Neural progenitor cell (in vitro differentiated cells): ENCODE measurements around the gene CTDP1. TPM values are rescaled to one million over a fixed set of nuclear protein-coding genes. Genes with fewer than 3 reads are reported as not detected.

Source experiments
- DNase-seq: peaks from one replicate; pipeline ENCODE4 v3.0.0-alpha.2; 2016; ENCODE audit warnings: low spot score
- H2AFZ ChIP-seq: fragments of 200-600 bp; sonication (generic); replicated peaks from 2 replicates; pipeline ENCODE4 v1.6.1; 2016; ENCODE audit warnings: antibody characterized with exemption
- H3F3A ChIP-seq: fragments of 200-600 bp; sonication (generic); 2 replicates; pipeline ENCODE4 v1.6.1; 2016; ENCODE audit warnings: antibody characterized with exemption, low read depth
- H3K27ac ChIP-seq: fragments of 200-600 bp; sonication (generic); 2 replicates; pipeline ENCODE4 v1.5.1; 2016; ENCODE audit warnings: mild to moderate bottlenecking
- H3K27me3 ChIP-seq: fragments of 200-600 bp; sonication (generic); 2 replicates; pipeline ENCODE4 v1.6.1; 2016; ENCODE audit warnings: mild to moderate bottlenecking, moderate library complexity
- H3K36me3 ChIP-seq: fragments of 200-600 bp; sonication (generic); 2 replicates; pipeline ENCODE4 v1.5.1; 2016
- H3K4me1 ChIP-seq: fragments of 200-600 bp; sonication (generic); 2 replicates; pipeline ENCODE4 v1.6.1; 2016; ENCODE audit warnings: mixed run types
- H3K4me2 ChIP-seq: fragments of 200-600 bp; sonication (generic); 2 replicates; pipeline ENCODE4 v1.6.1; 2016
- H3K4me3 ChIP-seq: fragments of 200-600 bp; sonication (generic); 2 replicates; pipeline ENCODE4 v1.5.1; 2016
- H3K79me2 ChIP-seq: fragments of 200-600 bp; sonication (generic); 2 replicates; pipeline ENCODE4 v1.6.1; 2016; ENCODE audit warnings: low read depth
- H3K9ac ChIP-seq: fragments of 200-600 bp; sonication (generic); 2 replicates; pipeline ENCODE4 v1.6.1; 2016
- H3K9me3 ChIP-seq: fragments of 200-600 bp; sonication (generic); 2 replicates; pipeline ENCODE4 v1.5.1; 2016; ENCODE audit warnings: low read depth
- H4K20me1 ChIP-seq: fragments of 200-600 bp; sonication (generic); 2 replicates; pipeline ENCODE4 v1.6.1; 2016; ENCODE audit warnings: low read depth
- H3K27ac Mint-ChIP-seq: 3 replicates; pipeline ENCODE4 v1.8.0; 2021; ENCODE audit warnings: mixed read lengths
- H3K27me3 Mint-ChIP-seq: 2 replicates; pipeline ENCODE4 v1.8.0; 2022; ENCODE audit warnings: low read depth, mild to moderate bottlenecking, inconsistent platforms, moderate library complexity, mixed read lengths; ENCODE audit not compliant: insufficient read depth
- H3K36me3 Mint-ChIP-seq: 3 replicates; pipeline ENCODE4 v1.8.0; 2021; ENCODE audit warnings: mixed read lengths
- H3K4me1 Mint-ChIP-seq: 3 replicates; pipeline ENCODE4 v1.8.0; 2021; ENCODE audit warnings: mixed read lengths
- H3K4me3 Mint-ChIP-seq: 3 replicates; pipeline ENCODE4 v1.8.0; 2021; ENCODE audit warnings: mild to moderate bottlenecking, moderate library complexity, mixed read lengths
- H3K9me3 Mint-ChIP-seq: 3 replicates; pipeline ENCODE4 v1.8.0; 2020; ENCODE audit warnings: mixed read lengths
- CTCF ChIP-seq: fragments of 200-600 bp; sonication (generic); IDR thresholded peaks from 2 replicates; pipeline ENCODE4 v1.5.1; 2017; ENCODE audit warnings: antibody characterized with exemption, mild to moderate bottlenecking
- EZH2 ChIP-seq: fragments of 200-600 bp; sonication (generic); IDR thresholded peaks from 2 replicates; pipeline ENCODE4 v1.6.1; 2017; ENCODE audit warnings: antibody characterized with exemption, mild to moderate bottlenecking, moderate library complexity
- EZH2phosphoT487 ChIP-seq: fragments of 200-600 bp; sonication (generic); IDR thresholded peaks from 2 replicates; pipeline ENCODE4 v1.6.1; 2017; ENCODE audit warnings: antibody characterized with exemption
- total RNA-seq: library from RNA; depleted of rRNA; stranded (reverse); fragments of >200 nt; gene quantifications from 2 replicates; pipeline ENCODE4 v1.2.3, GENCODE V29; 2015; ENCODE audit warnings: low replicate concordance

CTDP1 gene
- total RNA-seq, 1 donor from 2014 or later: 11.8 TPM

DNA sequence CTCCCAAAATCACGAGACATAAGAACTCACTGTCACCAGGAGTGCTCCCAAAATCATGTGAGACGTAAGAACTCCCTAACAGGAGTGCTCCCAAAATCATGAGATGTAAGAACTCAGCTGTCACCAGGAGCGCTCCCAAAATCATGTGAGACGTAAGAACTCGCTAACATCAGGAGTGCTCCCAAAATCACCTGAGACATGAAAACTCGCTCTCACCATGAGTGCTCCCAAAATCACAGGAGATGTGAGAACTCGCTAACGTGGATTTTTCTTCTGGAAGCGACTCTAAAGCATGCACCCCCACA, 53.1 kb downstream of the CTDP1 start:
- Mint-ChIP-seq H3K27me3 (peaks cover 2% of the 10 kb centered on the region), H3K9me3 (peaks cover 35% of the 10 kb centered on the region), H3K27ac (no peak overlapping the region), H3K4me3 (no peak overlapping the region), H3K36me3 (peaks cover 56% of the 10 kb centered on the region), H3K4me1 (no peaks in the 10 kb centered on the region)
- no peak for DNase-seq
- Histone ChIP-seq H3F3A (no peaks in the 10 kb centered on the region), H3K9me3 (peaks cover 6% of the 10 kb centered on the region), H3K36me3 (peaks cover 13% of the 10 kb centered on the region), H2AFZ (no peak overlapping the region), H3K4me2 (no peak overlapping the region), H3K4me3 (no peak overlapping the region), H3K27me3 (no peaks in the 10 kb centered on the region), H3K9ac (no peak overlapping the region), H3K4me1 (no peaks in the 10 kb centered on the region), H3K79me2 (no peaks in the 10 kb centered on the region), H3K27ac (no peak overlapping the region), H4K20me1 (no peaks in the 10 kb centered on the region)
- TF ChIP-seq EZH2 (no peak), EZH2phosphoT487 (no peak), CTCF (no peak)

- peaks cover 6% of the 10 kb centered on the region for H3K9me3 ChIP-seq
- H3K9ac ChIP-seq: no peak overlapping the region
- peaks cover 13% of the 10 kb centered on the region for H3K36me3 ChIP-seq
- H3K4me1 ChIP-seq: no peaks in the 10 kb centered on the region
- Mint-ChIP-seq H3K27ac (no peak overlapping the region), H3K27me3 (peaks cover 2% of the 10 kb centered on the region), H3K9me3 (peaks cover 35% of the 10 kb centered on the region), H3K4me3 (no peak overlapping the region), H3K36me3 (peaks cover 53% of the 10 kb centered on the region), H3K4me1 (no peaks in the 10 kb centered on the region)
- no peaks in the 10 kb centered on the region for H3K27me3 ChIP-seq
- TF ChIP-seq CTCF: no peak
- TF ChIP-seq EZH2: no peak
- TF ChIP-seq EZH2phosphoT487: no peak
- DNase-seq: no peak
- no peaks in the 10 kb centered on the region for H3K79me2 ChIP-seq
- H3K4me2 ChIP-seq: no peak overlapping the region
- no peaks in the 10 kb centered on the region for H4K20me1 ChIP-seq
- H3K4me3 ChIP-seq: no peak overlapping the region
- no peak overlapping the region for H3K27ac ChIP-seq
- H3F3A ChIP-seq: no peaks in the 10 kb centered on the region
- H2AFZ ChIP-seq: no peak overlapping the region
These were observed 53.6 kb downstream of the CTDP1 start for GRCh38 chr18:79733135-79733701.

- Mint-ChIP-seq H3K36me3 (peaks cover 51% of the 10 kb centered on the region), H3K27ac (no peak overlapping the region), H3K4me1 (no peaks in the 10 kb centered on the region), H3K27me3 (peaks cover 2% of the 10 kb centered on the region), H3K4me3 (no peak overlapping the region), H3K9me3 (peaks cover 33% of the 10 kb centered on the region)
- no peak overlapping the region for H3K4me3 ChIP-seq
- H3K27ac ChIP-seq: no peak overlapping the region
- peaks cover 6% of the 10 kb centered on the region for H3K9me3 ChIP-seq
- no peak overlapping the region for H2AFZ ChIP-seq
- DNase-seq: no peak
- TF ChIP-seq CTCF: no peak
- TF ChIP-seq EZH2phosphoT487: no peak
- TF ChIP-seq EZH2: no peak
- H3K36me3 ChIP-seq: peaks cover 13% of the 10 kb centered on the region
- no peaks in the 10 kb centered on the region for H3K79me2 ChIP-seq
- no peak overlapping the region for H3K4me2 ChIP-seq
- no peaks in the 10 kb centered on the region for H3K27me3 ChIP-seq
- no peaks in the 10 kb centered on the region for H3F3A ChIP-seq
- no peaks in the 10 kb centered on the region for H3K4me1 ChIP-seq
- H4K20me1 ChIP-seq: no peaks in the 10 kb centered on the region
- H3K9ac ChIP-seq: no peak overlapping the region
These were observed 54.6 kb downstream of the CTDP1 start for GRCh38 chr18:79733986-79734770.
